ENCODE results near the gene MDP1.

DNA sequence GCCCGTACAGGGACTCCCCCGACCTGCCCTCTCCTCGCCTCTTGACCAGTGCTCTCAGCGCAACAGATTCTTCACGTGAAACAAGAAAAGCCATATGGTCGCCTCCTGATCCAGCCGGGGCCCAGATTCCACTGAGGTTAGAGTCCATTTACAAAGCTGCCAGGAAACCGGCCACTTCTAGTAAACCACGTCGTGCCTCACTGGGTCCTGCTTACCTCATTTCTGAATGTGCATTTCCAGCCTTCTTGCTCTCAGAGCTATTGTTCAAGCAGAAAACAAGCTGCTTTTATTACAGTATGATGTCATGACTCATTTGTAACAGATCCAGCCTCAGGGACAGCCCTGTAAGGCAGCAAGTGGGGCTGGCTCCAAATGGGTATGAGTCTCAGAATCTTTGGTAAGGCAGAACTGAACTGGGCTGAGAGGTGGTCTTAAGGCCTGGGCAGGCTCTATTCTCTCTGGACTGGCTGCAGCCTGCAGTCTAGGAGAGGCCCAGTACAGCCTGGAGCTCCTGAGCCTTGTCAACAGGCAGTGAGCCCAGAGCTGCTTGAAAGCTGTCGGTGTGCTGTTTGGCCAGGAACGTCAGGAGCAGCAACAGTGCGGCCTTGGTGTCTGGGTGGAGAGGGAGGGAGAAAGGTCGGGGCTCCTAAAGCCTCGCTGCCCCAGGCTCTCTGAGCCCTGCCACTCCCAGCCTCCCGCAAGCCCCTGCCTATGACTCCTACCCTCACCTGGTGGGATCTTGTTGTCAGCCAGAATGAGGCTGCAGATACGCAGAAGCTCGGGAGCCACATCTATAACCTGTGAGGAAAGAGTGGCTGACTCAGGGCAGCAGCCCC lies 35.7 kb downstream of the MDP1 start:
- TF ChIP-seq POLR2A (IDR thresholded peaks at IDR 0.05): no peak
- TF ChIP-seq, protein P1, sequence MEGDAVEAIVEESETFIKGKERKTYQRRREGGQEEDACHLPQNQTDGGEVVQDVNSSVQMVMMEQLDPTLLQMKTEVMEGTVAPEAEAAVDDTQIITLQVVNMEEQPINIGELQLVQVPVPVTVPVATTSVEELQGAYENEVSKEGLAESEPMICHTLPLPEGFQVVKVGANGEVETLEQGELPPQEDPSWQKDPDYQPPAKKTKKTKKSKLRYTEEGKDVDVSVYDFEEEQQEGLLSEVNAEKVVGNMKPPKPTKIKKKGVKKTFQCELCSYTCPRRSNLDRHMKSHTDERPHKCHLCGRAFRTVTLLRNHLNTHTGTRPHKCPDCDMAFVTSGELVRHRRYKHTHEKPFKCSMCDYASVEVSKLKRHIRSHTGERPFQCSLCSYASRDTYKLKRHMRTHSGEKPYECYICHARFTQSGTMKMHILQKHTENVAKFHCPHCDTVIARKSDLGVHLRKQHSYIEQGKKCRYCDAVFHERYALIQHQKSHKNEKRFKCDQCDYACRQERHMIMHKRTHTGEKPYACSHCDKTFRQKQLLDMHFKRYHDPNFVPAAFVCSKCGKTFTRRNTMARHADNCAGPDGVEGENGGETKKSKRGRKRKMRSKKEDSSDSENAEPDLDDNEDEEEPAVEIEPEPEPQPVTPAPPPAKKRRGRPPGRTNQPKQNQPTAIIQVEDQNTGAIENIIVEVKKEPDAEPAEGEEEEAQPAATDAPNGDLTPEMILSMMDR (IDR thresholded peaks at IDR 0.05): no peak

Measured in prostate gland (tissue), 2 donors.